ENCODE measurements around the gene CNOT8.

DNA sequence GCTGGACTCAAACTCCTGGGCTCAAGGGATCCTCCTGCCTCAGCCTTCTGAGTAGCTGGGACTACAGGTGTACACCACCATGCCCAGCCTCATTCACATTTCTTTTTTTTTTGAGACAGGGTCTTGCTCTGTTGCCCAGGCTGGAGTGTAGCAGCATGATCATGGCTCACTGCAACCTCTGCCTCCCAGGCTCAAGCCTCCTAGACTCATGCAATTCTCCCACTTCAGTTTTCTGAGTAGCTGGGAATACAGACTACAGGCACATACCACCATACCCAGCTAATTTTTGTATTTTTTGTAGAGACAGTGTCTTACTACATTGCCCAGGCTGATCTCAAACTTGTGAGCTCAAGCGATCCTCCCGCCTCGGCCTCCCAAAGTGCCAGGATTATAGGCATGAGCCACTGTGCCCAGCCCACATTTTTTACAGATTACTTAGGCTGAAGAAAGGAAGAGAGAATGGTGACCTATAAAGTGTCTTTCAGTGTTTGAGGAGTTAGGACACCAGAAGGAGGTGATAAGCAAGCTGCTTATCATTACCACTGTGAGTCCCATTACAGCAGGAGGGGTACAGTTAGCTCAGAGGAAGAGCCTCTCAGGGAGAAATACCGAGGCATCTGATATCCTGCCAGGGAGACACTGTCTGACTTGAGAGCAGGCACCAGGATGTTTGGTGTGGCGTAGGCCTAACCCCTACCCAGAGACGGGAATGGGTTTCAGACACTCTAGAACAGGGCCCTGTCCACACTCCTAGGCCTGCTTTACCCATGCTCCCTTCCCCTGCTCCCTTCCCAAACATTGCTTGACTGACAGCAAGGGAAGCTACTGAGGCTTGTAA lies 17.8 kb upstream of the CNOT8 start:
- TF ChIP-seq ZNF174 (CRISPR knock-in tag; IDR thresholded peaks at IDR 0.05) = no peak
- TF ChIP-seq, protein P1, sequence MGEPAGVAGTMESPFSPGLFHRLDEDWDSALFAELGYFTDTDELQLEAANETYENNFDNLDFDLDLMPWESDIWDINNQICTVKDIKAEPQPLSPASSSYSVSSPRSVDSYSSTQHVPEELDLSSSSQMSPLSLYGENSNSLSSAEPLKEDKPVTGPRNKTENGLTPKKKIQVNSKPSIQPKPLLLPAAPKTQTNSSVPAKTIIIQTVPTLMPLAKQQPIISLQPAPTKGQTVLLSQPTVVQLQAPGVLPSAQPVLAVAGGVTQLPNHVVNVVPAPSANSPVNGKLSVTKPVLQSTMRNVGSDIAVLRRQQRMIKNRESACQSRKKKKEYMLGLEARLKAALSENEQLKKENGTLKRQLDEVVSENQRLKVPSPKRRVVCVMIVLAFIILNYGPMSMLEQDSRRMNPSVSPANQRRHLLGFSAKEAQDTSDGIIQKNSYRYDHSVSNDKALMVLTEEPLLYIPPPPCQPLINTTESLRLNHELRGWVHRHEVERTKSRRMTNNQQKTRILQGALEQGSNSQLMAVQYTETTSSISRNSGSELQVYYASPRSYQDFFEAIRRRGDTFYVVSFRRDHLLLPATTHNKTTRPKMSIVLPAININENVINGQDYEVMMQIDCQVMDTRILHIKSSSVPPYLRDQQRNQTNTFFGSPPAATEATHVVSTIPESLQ (CRISPR knock-in tag; IDR thresholded peaks at IDR 0.05) = no peak
